Smooth muscle cell (in vitro differentiated cells): ENCODE results near the gene CHD8. TPM values are rescaled to one million over a fixed set of nuclear protein-coding genes. Genes with fewer than 3 reads are reported as not detected.
A peak's percentile ranks its signal among the peaks of the same experiment; 100 is the strongest.

ENCODE experiments used
- DNase-seq: peaks from one replicate; lab custom pipeline; 2025; ENCODE audit not compliant: unreplicated experiment; lab: John Stamatoyannopoulos, UW
- H2AFZ ChIP-seq: fragments of 200-600 bp; sonication (generic); 2 replicates; pipeline ENCODE4 v1.6.0; 2016; ENCODE audit warnings: antibody characterized with exemption, low read depth, mild to moderate bottlenecking
- H3F3A ChIP-seq: fragments of 200-600 bp; sonication (generic); 2 replicates; pipeline ENCODE4 v1.6.0; 2017; ENCODE audit warnings: antibody characterized with exemption, low read depth
- H3K27ac ChIP-seq: fragments of 200-600 bp; sonication (generic); 2 replicates; pipeline ENCODE4 v1.5.1; 2016; ENCODE audit warnings: low read depth, mild to moderate bottlenecking
- H3K27me3 ChIP-seq: fragments of 200-600 bp; sonication (generic); 2 replicates; pipeline ENCODE4 v1.6.1; 2016; ENCODE audit warnings: low read depth, mild to moderate bottlenecking
- H3K36me3 ChIP-seq: fragments of 200-600 bp; sonication (generic); 2 replicates; pipeline ENCODE4 v1.5.1; 2016; ENCODE audit warnings: low read depth
- H3K4me1 ChIP-seq: fragments of 200-600 bp; sonication (generic); 2 replicates; pipeline ENCODE4 v1.5.1; 2016; ENCODE audit warnings: low read depth
- H3K4me2 ChIP-seq: fragments of 200-600 bp; sonication (generic); 2 replicates; pipeline ENCODE4 v1.6.0; 2016; ENCODE audit warnings: mild to moderate bottlenecking
- H3K4me3 ChIP-seq: fragments of 200-600 bp; sonication (generic); 2 replicates; pipeline ENCODE4 v1.5.1; 2016; ENCODE audit warnings: mild to moderate bottlenecking
- H3K79me2 ChIP-seq: fragments of 200-600 bp; sonication (generic); 2 replicates; pipeline ENCODE4 v1.6.0; 2016; ENCODE audit warnings: low read depth, mild to moderate bottlenecking
- H3K9ac ChIP-seq: fragments of 200-600 bp; sonication (generic); 2 replicates; pipeline ENCODE4 v1.6.0; 2016; ENCODE audit warnings: low read depth
- H3K9me3 ChIP-seq: fragments of 200-600 bp; sonication (generic); replicated peaks from 2 replicates; pipeline ENCODE4 v1.5.1; 2016; ENCODE audit warnings: low read depth
- H4K20me1 ChIP-seq: fragments of 200-600 bp; sonication (generic); 2 replicates; pipeline ENCODE4 v1.6.0; 2016; ENCODE audit warnings: low read depth
- CTCF ChIP-seq: fragments of 200-600 bp; sonication (generic); IDR thresholded peaks from 2 replicates; pipeline ENCODE4 v1.5.1; 2017; ENCODE audit warnings: borderline replicate concordance, mild to moderate bottlenecking, antibody characterized with exemption; ENCODE audit not compliant: insufficient read depth, poor library complexity, severe bottlenecking
- WGBS: methylation state at CpG from one replicate; pipeline ENCODE4 v1.1.7; 2016; ENCODE audit warnings: low lambda C conversion rate; 5-methylcytosine and 5-hydroxymethylcytosine counted together
- polyA plus RNA-seq: library from polyadenylated mRNA; unstranded; fragments of >200 nt; fragmentation: Nextera tagmentation; extraction: Ambion mirVana; gene quantifications from 2 replicates; pipeline ENCODE4 v1.2.1, GENCODE V29; 2016
- total RNA-seq: library from RNA; depleted of rRNA; stranded (reverse); fragments of >200 nt; gene quantifications from 2 replicates; pipeline ENCODE4 v1.2.3, GENCODE V29; 2014

The CHD8 gene
- total and polyA plus RNA-seq, 2 experiments from 2014 or later: 25.0 to 52.9 TPM

GRCh38 chr14:21476523-21476924 lies 20.6 kb upstream of the CHD8 start:
- Histone ChIP-seq H2AFZ (peak overlapping the region; percentile 91), H4K20me1 (peaks cover 4% of the 10 kb centered on the region), H3K4me1 (peaks cover 17% of the 10 kb centered on the region), H3K9me3 (no peaks in the 10 kb centered on the region), H3K4me2 (peak overlapping the region; percentile 98), H3K9ac (peak overlapping the region; percentile 87), H3K27ac (peak overlapping the region; percentile 36), H3K27me3 (no peaks in the 10 kb centered on the region), H3K4me3 (peak overlapping the region; percentile 86), H3K36me3 (peaks cover 10% of the 10 kb centered on the region), H3K79me2 (peaks cover 68% of the 10 kb centered on the region), H3F3A (no peaks in the 10 kb centered on the region)
- DNase-seq: peak; percentile 88
- TF ChIP-seq CTCF: no peak
- under 1% methylated on average over 23 of the region's 27 CpGs for WGBS

- Histone ChIP-seq H4K20me1 (no peaks in the 10 kb centered on the region), H3K4me2 (peak overlapping the region; percentile 98), H3K9me3 (no peaks in the 10 kb centered on the region), H3F3A (no peaks in the 10 kb centered on the region), H3K4me1 (peaks cover 17% of the 10 kb centered on the region), H2AFZ (peak overlapping the region; percentile 91), H3K27ac (peak overlapping the region; percentile 36), H3K36me3 (peaks cover 10% of the 10 kb centered on the region), H3K79me2 (peaks cover 62% of the 10 kb centered on the region), H3K9ac (peak overlapping the region; percentile 87), H3K4me3 (peak overlapping the region; percentile 86), H3K27me3 (no peaks in the 10 kb centered on the region)
- no peak for DNase-seq
- WGBS: 49% methylated on average over 10 of the region's 10 CpGs
- no peak for TF ChIP-seq CTCF
Measured at GRCh38 chr14:21475767-21476522, 20.0 kb upstream of the CHD8 start.

- Histone ChIP-seq H3K27ac (no peak overlapping the region), H3K4me3 (no peak overlapping the region)
Measured at GRCh38 chr14:21467616-21468015, 11.7 kb upstream of the CHD8 start.

More at GRCh38 chr14:21467616-21468015, 11.7 kb upstream of the CHD8 start:
- Histone ChIP-seq H3K4me1 (no peaks in the 10 kb centered on the region), H3K79me2 (peaks cover 5% of the 10 kb centered on the region), H3K4me2 (no peak overlapping the region), H4K20me1 (no peaks in the 10 kb centered on the region), H2AFZ (no peak overlapping the region), H3K9ac (no peak overlapping the region), H3F3A (no peaks in the 10 kb centered on the region), H3K27me3 (no peaks in the 10 kb centered on the region), H3K36me3 (peaks cover 21% of the 10 kb centered on the region), H3K9me3 (no peaks in the 10 kb centered on the region)
- no peak for DNase-seq
- no peak for TF ChIP-seq CTCF
- 94% methylated on average over 1 of the region's 1 CpG for WGBS
